H9 (cell line): Measurements from ENCODE around the gene ANKUB1. TPM values are rescaled to one million over a fixed set of nuclear protein-coding genes. Genes with fewer than 3 reads are reported as not detected.

ENCODE experiments used
- DNase-seq: peaks from one replicate; pipeline ENCODE4 v3.0.0-alpha.2; 2017
- H2AFZ ChIP-seq: one replicate; pipeline ENCODE4 v1.6.1; 2013; ENCODE audit warnings: mild to moderate bottlenecking, low read length, control low read depth, moderate library complexity
- H2AK5ac ChIP-seq: 2 replicates; pipeline ENCODE4 v1.6.1; 2013; ENCODE audit warnings: low read length, control low read depth, mixed read lengths; ENCODE audit not compliant: insufficient read length
- H2BK120ac ChIP-seq: one replicate; pipeline ENCODE4 v1.6.1; 2013; ENCODE audit warnings: low read depth, mild to moderate bottlenecking, low read length, control low read depth, inconsistent platforms; ENCODE audit not compliant: poor library complexity, severe bottlenecking
- H2BK12ac ChIP-seq: 2 replicates; pipeline ENCODE4 v1.6.1; 2013; ENCODE audit warnings: low read length, control low read depth, mixed read lengths, low read depth; ENCODE audit not compliant: insufficient read length
- H2BK15ac ChIP-seq: 2 replicates; pipeline ENCODE4 v1.6.1; 2013; ENCODE audit warnings: low read depth, low read length, control low read depth
- H2BK20ac ChIP-seq: one replicate; pipeline ENCODE4 v1.6.1; 2013; ENCODE audit warnings: low read depth, mild to moderate bottlenecking, low read length, control low read depth, inconsistent platforms; ENCODE audit not compliant: poor library complexity, severe bottlenecking
- H2BK5ac ChIP-seq: 2 replicates; pipeline ENCODE4 v1.6.1; 2013; ENCODE audit warnings: low read length, control low read depth, mixed read lengths; ENCODE audit not compliant: insufficient read length
- H3K14ac ChIP-seq: 2 replicates; pipeline ENCODE4 v1.6.1; 2013; ENCODE audit warnings: low read length, control low read depth; ENCODE audit not compliant: insufficient read depth
- H3K18ac ChIP-seq: 2 replicates; pipeline ENCODE4 v1.6.1; 2013; ENCODE audit warnings: low read depth, mild to moderate bottlenecking, mixed read lengths, low read length, control low read depth; ENCODE audit not compliant: insufficient read length
- H3K23ac ChIP-seq: 2 replicates; pipeline ENCODE4 v1.6.1; 2013; ENCODE audit warnings: low read length, control low read depth, mixed read lengths, low read depth; ENCODE audit not compliant: insufficient read length
- H3K23me2 ChIP-seq: 2 replicates; pipeline ENCODE4 v1.6.1; 2013; ENCODE audit warnings: low read depth, mild to moderate bottlenecking, mixed read lengths, low read length, control low read depth; ENCODE audit not compliant: insufficient read length, poor library complexity, severe bottlenecking
- H3K27ac ChIP-seq: 2 replicates; pipeline ENCODE4 v1.5.1; 2013; ENCODE audit warnings: low read length, control low read depth, mixed read lengths, low read depth; ENCODE audit not compliant: insufficient read length
- H3K27me3 ChIP-seq: 2 replicates; pipeline ENCODE4 v1.6.1; 2013; ENCODE audit warnings: low read length, control low read depth, inconsistent platforms; ENCODE audit not compliant: insufficient read depth
- H3K4ac ChIP-seq: 2 replicates; pipeline ENCODE4 v1.6.1; 2013; ENCODE audit warnings: low read depth, mild to moderate bottlenecking, control low read depth, inconsistent platforms, low read length, moderate library complexity
- H3K4me1 ChIP-seq: 2 replicates; pipeline ENCODE4 v1.6.1; 2013; ENCODE audit warnings: low read length, control low read depth, inconsistent platforms; ENCODE audit not compliant: insufficient read depth
- H3K4me2 ChIP-seq: 2 replicates; pipeline ENCODE4 v1.6.1; 2013; ENCODE audit warnings: low read length, control low read depth, mixed read lengths; ENCODE audit not compliant: insufficient read length, insufficient read depth
- H3K56ac ChIP-seq: 2 replicates; pipeline ENCODE4 v1.6.1; 2013; ENCODE audit warnings: low read depth, mild to moderate bottlenecking, mixed read lengths, low read length, control low read depth; ENCODE audit not compliant: insufficient read length
- H3K79me1 ChIP-seq: 2 replicates; pipeline ENCODE4 v1.6.1; 2013; ENCODE audit warnings: low read depth, mild to moderate bottlenecking, moderate library complexity, low read length, control low read depth, inconsistent platforms; ENCODE audit not compliant: insufficient read depth, poor library complexity, severe bottlenecking
- H3K79me2 ChIP-seq: 2 replicates; pipeline ENCODE4 v1.6.1; 2013; ENCODE audit warnings: low read length, control low read depth, inconsistent platforms; ENCODE audit not compliant: insufficient read depth
- H3K9ac ChIP-seq: 2 replicates; pipeline ENCODE4 v1.6.1; 2013; ENCODE audit warnings: low read length, control low read depth, mixed read lengths; ENCODE audit not compliant: insufficient read length; ENCODE audit errors: extremely low read depth
- H3K9me3 ChIP-seq: one replicate; pipeline ENCODE4 v1.6.1; 2013; ENCODE audit warnings: low read depth, low read length, inconsistent platforms; ENCODE audit not compliant: control insufficient read depth
- H3T11ph ChIP-seq: one replicate; pipeline ENCODE4 v1.6.1; 2013; ENCODE audit warnings: mild to moderate bottlenecking, low read length, control low read depth, inconsistent platforms
- H4K20me1 ChIP-seq: one replicate; pipeline ENCODE4 v1.6.1; 2013; ENCODE audit not compliant: control insufficient read depth, insufficient read length, insufficient read depth
- H4K5ac ChIP-seq: 2 replicates; pipeline ENCODE4 v1.6.1; 2013; ENCODE audit warnings: low read depth, mild to moderate bottlenecking, mixed read lengths, low read length, control low read depth; ENCODE audit not compliant: insufficient read length
- H4K8ac ChIP-seq: replicated peaks from 2 replicates; pipeline ENCODE4 v1.6.1; 2013; ENCODE audit warnings: low read length, control low read depth, mixed read lengths, low read depth; ENCODE audit not compliant: insufficient read length
- H4K91ac ChIP-seq: 2 replicates; pipeline ENCODE4 v1.6.1; 2013; ENCODE audit warnings: low read depth, mild to moderate bottlenecking, moderate library complexity, mixed read lengths, low read length, control low read depth; ENCODE audit not compliant: insufficient read length
- H3K27ac Mint-ChIP-seq, 3 experiments: 2 replicates in 2 of 3; 3 replicates in 1 of 3; pipeline ENCODE4 v1.8.0; 2020 to 2021; ENCODE audit warnings: mixed read lengths in 3 of 3, mild to moderate bottlenecking in 1 of 3, moderate library complexity in 1 of 3
- H3K27me3 Mint-ChIP-seq: 2 replicates; pipeline ENCODE4 v1.8.0; 2021; ENCODE audit warnings: low read depth, mild to moderate bottlenecking, moderate library complexity, mixed read lengths
- H3K36me3 Mint-ChIP-seq, 3 experiments: 2 replicates in 2 of 3; 3 replicates in 1 of 3; pipeline ENCODE4 v1.8.0; 2020 to 2021; ENCODE audit warnings: low read depth in 3 of 3, mixed read lengths in 3 of 3; ENCODE audit not compliant: insufficient read depth in 1 of 3
- H3K4me1 Mint-ChIP-seq, 2 experiments: 2 replicates each; pipeline ENCODE4 v1.8.0; 2020; ENCODE audit warnings: mixed read lengths in 2 of 2
- H3K4me3 Mint-ChIP-seq, 2 experiments: 2 replicates in 1 of 2; 3 replicates in 1 of 2; pipeline ENCODE4 v1.8.0; 2020 to 2021; ENCODE audit warnings: mild to moderate bottlenecking in 2 of 2, mixed read lengths in 2 of 2, moderate library complexity in 1 of 2
- H3K9me3 Mint-ChIP-seq, 2 experiments: 2 replicates in 1 of 2; 3 replicates in 1 of 2; pipeline ENCODE4 v1.8.0; 2020; ENCODE audit warnings: mild to moderate bottlenecking in 2 of 2, mixed read lengths in 2 of 2, moderate library complexity in 1 of 2
- CTCF ChIP-seq: fragments of 200-600 bp; sonication (generic); conservative IDR thresholded peaks from 3 replicates; pipeline ENCODE4 v1.8.0; 2021; ENCODE audit warnings: antibody characterized with exemption, mild to moderate bottlenecking
- WGBS: extraction: QIAGEN DNeasy Blood & Tissue Kit; methylation state at CpG from one replicate; pipeline ENCODE4 v1.1.7; 2013; ENCODE audit warnings: missing lambda C conversion rate, low lambda C conversion rate, mixed read lengths; ENCODE audit not compliant: insufficient read length; ENCODE audit errors: extremely low coverage; 5-methylcytosine and 5-hydroxymethylcytosine counted together
- total RNA-seq: library from RNA; stranded (reverse); gene quantifications from 2 replicates; pipeline ENCODE4 v1.2.1, GENCODE V29; 2021

ANKUB1 gene
- total RNA-seq, 1 experiment from 2014 or later = not detected

- no peak for TF ChIP-seq CTCF
These were observed 19.5 kb downstream of the ANKUB1 start for GRCh38 chr3:149772861-149773260.

More at GRCh38 chr3:149772861-149773260, 19.5 kb downstream of the ANKUB1 start:
- Histone ChIP-seq H2BK12ac (no peak overlapping the region), H3K4me1 (no peaks in the 10 kb centered on the region; the same call in 1 of the 2 replicates), H3K9me3 (no peaks in the 10 kb centered on the region), H3K27me3 (no peaks in the 10 kb centered on the region), H3K23ac (no peak overlapping the region), H3K56ac (no peak overlapping the region), H2AFZ (no peak overlapping the region), H3K4ac (no peak overlapping the region), H3K27ac (no peak overlapping the region), H3K23me2 (no peaks in the 10 kb centered on the region), H4K20me1 (no peaks in the 10 kb centered on the region), H3K79me1 (no peaks in the 10 kb centered on the region), H4K91ac (no peak overlapping the region), H2BK20ac (no peak overlapping the region), H2BK120ac (no peak overlapping the region), H3K4me2 (no peak overlapping the region), H3T11ph (no peak overlapping the region), H4K5ac (no peak overlapping the region), H4K8ac (no peak overlapping the region), H2AK5ac (no peak overlapping the region), H3K14ac (no peak overlapping the region), H3K18ac (peak overlapping the region; percentile 5), H3K9ac (no peak overlapping the region), H2BK15ac (no peak overlapping the region), H2BK5ac (no peak overlapping the region), H3K79me2 (no peaks in the 10 kb centered on the region)
- H3K36me3 Mint-ChIP-seq = no peaks in the 10 kb centered on the region
- H3K9me3 Mint-ChIP-seq = no peaks in the 10 kb centered on the region
- H3K4me3 Mint-ChIP-seq = no peak overlapping the region
- DNase-seq = no peak
- peak overlapping the region in 2 of 3 experiments; percentile 1 to 28; a peak in 1 of 7 replicates for H3K27ac Mint-ChIP-seq
- WGBS = no CpG with 5 or more reads among the region's 2 CpGs
- peaks cover 5 to 16% of the 10 kb centered on the region in 2 experiments for H3K4me1 Mint-ChIP-seq
- no peaks in the 10 kb centered on the region for H3K27me3 Mint-ChIP-seq
